GM18502 (cell line): Measurements from ENCODE around the gene SV2C.
A peak's percentile ranks its signal among the peaks of the same experiment; 100 is the strongest.

Experiments
- ATAC-seq: cut with Tn5 transposase; IDR thresholded peaks from one replicate; pipeline ENCODE4 v1.9.1; 2021; ENCODE audit warnings: mild to moderate bottlenecking; ENCODE audit not compliant: unreplicated experiment, poor library complexity

Gene SV2C

GRCh38 chr5:76391014-76391413 lies 307.8 kb downstream of the SV2C start:
- no peak for ATAC-seq

GRCh38 chr5:76393035-76393680 lies 310.0 kb downstream of the SV2C start:
- ATAC-seq = no peak

GRCh38 chr5:76397200-76397599 lies 314.0 kb downstream of the SV2C start:
- no peak for ATAC-seq

- ATAC-seq = no peak
Observed at GRCh38 chr5:76399268-76399667, 316.1 kb downstream of the SV2C start.

GRCh38 chr5:76400466-76400865 lies 317.3 kb downstream of the SV2C start:
- ATAC-seq = no peak

GRCh38 chr5:76401801-76402250 lies 318.6 kb downstream of the SV2C start:
- ATAC-seq = peak; percentile 31

GRCh38 chr5:76402251-76402885 lies 319.2 kb downstream of the SV2C start:
- peak; percentile 43 for ATAC-seq

- ATAC-seq = peak; percentile 67
Observed at GRCh38 chr5:76402886-76403765, 319.9 kb downstream of the SV2C start, which contains the start of gene IQGAP2. Gene IQGAP2 (plus strand): TSS chr5:76403285. CDS start chr5:76403546, 261 bp downstream.
